NCI-H1436 treated with DMSO at 0.1 percent for 48 hours (cell line): ENCODE results near the gene POLR1C.
"Not testable (repeated sequence)": the region's sequence is repeated elsewhere in the genome, so short reads cannot be mapped to it uniquely, and the experiment has no call there.

Experiments used
- DNase-seq: peaks from one replicate; lab custom pipeline; 2025; lab: John Stamatoyannopoulos, UW

Gene POLR1C, protein sequence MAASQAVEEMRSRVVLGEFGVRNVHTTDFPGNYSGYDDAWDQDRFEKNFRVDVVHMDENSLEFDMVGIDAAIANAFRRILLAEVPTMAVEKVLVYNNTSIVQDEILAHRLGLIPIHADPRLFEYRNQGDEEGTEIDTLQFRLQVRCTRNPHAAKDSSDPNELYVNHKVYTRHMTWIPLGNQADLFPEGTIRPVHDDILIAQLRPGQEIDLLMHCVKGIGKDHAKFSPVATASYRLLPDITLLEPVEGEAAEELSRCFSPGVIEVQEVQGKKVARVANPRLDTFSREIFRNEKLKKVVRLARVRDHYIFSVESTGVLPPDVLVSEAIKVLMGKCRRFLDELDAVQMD

DNA sequence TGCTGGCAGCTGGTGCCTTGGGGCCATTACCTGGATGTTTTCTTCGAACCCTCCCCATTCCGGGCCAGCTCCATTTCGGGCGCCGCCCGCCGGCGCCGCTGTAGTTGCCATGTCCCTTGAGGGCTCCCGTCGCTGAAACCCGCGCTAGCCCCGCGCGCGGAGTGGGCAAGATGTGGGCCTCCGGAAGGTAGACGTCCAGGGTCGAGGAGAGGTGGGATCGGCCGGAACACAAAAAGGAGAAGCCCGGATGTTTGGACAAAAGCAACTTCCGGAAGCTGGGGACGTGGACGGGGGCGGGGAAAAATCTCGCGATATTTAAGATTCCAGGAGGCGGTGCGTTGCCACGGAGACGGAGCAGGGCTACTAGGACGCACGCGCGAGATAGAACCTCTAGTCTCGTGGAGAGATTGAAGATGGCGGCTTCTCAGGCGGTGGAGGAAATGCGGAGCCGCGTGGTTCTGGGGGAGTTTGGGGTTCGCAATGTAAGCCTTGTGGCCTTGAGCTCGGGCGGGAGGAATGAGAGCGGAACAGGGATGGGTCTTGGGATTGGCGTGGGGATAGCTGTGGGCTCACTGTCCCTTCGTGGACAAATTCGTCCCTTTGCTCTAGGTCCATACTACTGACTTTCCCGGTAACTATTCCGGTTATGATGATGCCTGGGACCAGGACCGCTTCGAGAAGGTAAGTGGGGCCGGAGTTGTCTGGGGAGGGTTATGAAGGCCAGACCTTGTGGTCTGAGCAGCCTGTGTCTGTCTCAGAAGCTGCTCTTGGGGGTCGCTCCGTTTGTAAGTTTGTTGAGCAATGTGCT is at the start of gene POLR1C, which contains the start of gene YIPF3:
Gene POLR1C (plus strand): TSS at position 393 of the 808 bp plus-strand sequence. CDS start 21 bp downstream, at position 414.
Gene YIPF3 (minus strand): TSS at position 230 of the 808 bp plus-strand sequence. CDS start 119 bp downstream, at position 111.
- peak; percentile 85 for DNase-seq

DNA sequence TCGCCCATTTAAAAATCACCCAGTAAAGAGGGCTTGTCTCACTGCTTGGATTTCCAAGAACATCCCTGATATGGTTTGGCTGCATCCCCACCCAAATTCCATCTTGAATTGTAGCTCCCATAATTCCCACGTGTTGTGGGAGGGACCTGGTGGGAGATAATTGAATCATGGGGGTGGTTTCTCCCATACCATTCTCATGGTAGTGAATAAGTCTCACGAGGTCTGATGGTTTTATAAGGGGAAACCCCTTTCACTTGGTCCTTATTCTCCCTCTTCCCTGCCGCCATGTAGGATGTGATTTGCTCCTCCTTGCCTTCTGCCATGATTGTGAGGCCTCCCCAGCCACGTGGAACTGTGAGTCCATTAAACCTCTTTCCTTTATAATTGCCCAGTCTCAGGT is 49.6 kb upstream of the POLR1C start:
- DNase-seq, result not testable (repeated sequence)

DNA sequence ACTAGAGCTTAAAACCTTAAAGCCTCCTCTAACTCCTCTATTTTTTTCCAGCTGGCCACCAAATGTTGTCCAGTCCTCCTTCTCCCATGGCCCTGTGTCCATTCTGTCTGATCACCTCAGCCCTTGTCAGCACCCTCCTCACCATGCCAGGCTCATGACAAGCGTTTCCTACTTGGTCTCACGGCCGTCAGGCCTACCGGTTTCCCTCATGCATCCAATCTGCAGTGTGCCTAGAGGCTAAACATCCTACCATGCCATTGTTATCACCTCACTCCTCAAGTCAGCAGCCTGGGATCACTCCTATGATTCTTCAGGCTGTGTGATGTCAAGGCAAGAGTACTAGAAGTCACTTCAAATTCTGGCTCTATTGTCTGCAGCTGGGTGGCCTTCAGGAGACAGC is 49.1 kb upstream of the POLR1C start:
- DNase-seq, result no peak

DNA sequence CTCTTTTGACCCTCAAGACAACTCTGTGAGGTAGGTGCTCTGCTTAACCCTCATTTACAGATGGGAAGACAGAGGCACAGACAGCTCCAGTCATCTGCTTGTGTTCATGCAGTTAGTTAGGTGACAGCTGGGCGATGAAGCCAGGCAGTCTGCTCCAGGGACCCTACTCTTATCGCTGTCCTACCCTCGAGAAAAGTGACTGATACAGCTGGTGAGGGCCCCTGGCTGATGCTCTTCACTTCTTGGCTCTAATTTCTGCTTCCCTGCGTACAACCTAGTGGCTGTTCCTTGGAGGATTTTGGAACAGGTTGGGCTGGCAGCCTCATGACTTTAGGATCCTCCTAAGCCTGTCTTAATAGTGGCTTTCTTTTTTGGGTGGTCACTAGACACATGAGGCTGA is 48.6 kb upstream of the POLR1C start:
- DNase-seq, result no peak

DNA sequence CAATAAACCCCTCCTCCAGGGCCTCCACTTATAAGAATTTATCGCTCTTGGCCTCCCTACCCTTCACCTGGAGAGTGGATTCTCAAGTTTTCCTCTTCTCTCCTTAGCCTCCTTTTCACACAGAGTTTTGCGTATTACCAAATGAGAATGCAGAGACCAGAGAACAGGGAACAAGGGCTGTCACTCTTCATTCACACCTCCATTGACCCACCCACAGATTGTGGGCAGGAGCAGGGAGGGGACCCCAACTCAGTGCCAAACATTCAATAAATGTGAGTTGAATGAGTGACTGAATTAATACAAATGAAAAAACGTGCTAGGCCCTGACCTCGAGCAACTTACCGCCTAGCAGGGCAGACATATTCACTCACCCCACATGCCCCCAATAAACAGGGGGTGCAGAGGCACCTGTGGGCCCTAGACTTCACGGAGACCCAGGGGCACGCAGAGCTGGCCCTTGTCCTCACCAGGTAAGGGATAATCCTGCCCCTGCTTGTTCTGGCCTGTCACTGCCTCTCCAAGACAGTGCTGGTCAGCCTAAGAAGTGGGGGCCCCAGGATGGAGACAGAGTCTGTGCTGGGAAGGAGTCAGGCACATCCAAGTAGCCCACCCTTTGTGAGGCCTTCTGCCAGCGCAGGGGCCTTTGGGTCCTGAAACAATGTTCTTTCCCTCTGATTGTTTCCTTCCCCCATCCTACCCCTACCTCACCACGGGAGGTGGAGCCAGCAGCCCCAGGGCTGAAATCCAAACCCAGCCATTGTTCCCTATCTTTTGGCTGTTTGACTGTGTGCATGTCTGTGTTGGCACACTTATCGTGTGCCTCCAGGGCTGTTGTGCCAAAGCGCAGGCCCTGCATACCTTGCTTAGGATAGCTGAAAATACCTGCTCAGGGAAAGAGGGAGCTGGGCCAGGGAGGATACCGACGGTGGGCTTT is 47.9 kb upstream of the POLR1C start:
- no peak for DNase-seq

DNA sequence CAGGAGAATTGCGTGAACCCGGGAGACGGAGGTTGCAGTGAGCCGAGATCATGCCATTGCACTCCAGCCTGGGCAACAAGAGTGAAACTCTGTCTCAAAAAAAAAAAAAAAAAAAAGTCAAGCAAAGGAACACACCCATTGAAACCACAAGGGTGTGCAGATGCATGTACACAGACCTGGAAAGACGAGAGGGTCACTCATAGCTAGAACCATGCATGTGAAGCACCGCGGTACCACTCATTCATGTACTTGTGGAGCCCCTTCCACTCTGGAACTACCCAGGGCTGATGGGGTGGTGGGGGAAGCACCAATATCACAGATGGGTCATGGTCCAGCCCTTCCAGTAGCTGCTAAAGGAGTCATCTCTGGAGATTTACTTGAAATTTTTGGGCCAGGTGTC is 46.9 kb upstream of the POLR1C start:
- no peak for DNase-seq

DNA sequence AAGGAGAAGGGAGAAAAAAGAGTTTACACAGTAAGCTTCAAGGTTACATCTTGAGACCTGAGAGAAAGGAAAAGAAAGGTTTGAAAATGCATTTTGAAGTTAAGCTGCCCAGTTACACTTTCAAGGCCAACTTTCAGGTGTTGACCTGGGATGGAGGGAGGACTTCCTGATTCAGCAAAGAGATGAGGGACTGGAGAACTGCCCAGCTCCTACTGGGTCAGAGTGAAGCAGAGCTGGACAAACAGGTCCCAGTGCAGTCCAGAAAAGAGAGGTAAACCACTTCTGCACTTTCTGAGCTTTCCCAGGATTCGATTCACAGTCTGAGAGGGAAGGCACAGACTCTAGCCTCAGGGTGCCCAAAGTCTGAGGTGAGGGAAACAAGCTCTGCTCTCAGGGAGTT is 45.5 kb upstream of the POLR1C start:
- no peak for DNase-seq

DNA sequence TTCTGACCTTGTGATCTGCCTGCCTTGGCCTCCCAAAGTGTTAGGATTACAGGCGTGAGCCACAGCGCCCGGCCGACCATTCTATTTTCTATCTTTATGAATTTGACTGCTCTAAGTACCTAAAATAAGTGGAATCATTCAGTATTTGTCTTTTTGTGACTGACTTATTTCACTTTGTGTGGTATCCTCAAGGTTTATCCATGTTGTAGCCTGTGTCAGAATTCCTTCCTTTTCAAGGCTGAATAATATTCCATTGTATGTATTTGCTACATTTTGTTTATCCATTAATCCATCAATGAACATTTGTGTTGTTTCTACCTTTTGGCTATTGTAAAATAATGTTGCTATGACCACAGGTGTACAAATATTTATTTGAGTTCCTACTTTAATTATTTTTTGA is 44.4 kb upstream of the POLR1C start:
- DNase-seq, result no peak

DNA sequence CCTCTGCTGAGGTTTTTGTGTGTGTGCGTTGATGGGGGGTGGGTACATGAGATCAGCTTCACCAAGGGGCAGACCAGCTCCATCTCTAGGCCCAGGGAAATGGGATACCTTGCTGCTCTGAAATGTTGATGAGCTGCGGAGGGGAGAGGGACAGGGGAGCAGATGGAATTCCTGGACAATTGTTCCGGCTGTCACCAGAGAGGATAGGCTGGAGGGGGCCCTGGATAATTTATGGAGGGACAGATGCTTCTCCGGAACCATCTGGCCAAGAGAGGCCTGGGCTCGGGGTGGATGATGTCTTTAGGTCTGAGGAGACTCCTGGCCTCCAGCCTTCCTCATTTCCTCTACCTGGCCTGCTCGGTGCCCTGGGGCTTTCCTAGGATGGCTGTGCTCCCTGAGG is 41.4 kb upstream of the POLR1C start:
- DNase-seq, result no peak

DNA sequence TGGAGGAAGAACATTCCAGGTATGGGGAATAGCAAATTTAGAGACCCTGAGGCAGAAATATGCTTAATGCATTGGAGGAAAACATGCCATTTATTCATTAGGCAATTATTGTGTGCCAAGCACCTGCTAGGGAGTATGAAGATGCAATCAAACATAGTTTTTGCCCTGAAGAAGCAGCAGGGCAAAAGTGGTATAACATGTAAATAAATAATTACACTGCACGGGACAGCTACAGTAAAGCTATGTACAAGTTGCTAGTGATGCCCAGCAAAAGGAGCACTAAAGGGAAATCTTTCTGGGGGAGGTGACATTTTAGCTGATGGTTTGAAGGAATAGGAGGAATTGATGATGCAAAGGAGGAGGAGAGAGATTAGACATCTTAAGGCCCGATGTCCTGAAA is 40.1 kb upstream of the POLR1C start:
- DNase-seq, result no peak

DNA sequence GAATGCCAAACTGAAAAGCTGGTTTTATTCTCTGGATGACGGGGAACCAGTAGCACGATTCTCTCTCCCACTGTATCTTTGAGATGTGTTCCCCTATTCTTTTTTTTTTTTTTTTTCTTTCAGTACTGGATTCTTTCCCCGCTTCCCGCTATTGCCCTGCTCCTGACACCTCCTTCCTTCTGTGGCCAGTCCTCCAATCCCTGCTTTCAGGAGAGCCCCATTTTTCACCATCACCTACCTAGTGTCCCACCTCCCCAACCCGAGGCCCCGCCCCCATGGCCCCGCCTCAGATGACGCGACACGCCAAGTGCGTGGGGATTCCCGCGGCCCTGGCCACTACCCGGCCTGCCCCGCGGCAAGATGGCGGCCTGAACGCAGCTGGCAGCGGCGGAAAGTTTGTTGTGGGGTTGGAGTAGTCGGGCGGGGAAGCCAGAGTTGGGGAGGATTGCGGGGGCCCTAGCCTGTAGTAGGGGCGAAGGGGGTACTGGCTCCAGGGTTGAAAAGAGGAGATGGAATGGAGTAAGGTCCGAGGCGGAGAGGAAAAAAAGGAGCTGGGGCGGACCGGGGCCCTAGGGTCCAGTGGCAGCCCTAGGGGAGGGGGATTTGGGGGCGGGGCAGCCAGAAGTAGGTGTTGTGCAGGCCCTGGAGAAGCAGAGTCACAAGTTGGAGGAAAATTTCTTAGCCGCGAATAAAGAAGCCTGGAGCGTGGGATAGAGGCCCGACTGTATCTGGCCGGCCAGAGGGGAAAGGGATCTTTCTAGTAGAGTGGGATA is 39.5 kb upstream of the POLR1C start, which contains the start of gene TJAP1:
Gene TJAP1 (plus strand): TSS at position 336 of the 773 bp plus-strand sequence. CDS start 21,432 bp downstream, outside the sequence.
- DNase-seq, result peak; percentile 53

DNA sequence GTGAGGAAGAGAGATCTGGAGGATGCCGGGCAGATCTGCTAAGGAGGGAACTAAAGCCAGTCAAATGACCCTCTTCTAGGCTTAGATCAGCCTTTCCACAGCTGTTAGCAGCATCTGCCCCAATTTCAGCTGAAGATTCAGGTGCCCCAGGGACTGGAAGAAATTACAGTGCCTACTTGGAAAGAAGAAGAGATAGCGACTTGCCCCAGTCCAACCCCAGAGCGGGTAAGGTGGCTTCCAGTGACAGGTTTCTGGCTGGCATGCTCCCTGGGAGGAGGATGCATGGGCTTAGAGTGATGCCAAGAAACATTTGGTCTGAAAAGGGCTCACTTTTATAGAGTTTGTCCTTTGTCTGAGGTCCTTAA is 38.9 kb upstream of the POLR1C start:
- DNase-seq, result no peak

DNA sequence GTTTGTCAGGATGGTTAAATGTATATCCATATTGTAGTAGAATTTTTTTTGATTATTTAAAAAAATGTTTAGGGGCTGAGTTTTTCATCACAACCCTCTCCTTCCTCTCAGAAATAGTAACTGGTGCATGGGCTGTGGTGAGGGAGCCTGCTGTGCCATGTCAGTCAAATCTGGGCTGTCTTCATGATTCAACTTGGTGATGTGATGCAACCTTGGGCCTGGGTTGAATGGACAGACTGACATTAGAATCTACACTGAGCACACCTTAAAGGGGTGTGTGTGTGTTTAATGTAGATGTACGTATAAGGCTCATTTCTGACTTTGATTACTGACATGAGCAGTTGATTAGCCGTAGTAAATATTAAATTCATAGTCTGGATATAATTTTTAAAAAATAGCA is 35.8 kb upstream of the POLR1C start:
- no peak for DNase-seq

DNA sequence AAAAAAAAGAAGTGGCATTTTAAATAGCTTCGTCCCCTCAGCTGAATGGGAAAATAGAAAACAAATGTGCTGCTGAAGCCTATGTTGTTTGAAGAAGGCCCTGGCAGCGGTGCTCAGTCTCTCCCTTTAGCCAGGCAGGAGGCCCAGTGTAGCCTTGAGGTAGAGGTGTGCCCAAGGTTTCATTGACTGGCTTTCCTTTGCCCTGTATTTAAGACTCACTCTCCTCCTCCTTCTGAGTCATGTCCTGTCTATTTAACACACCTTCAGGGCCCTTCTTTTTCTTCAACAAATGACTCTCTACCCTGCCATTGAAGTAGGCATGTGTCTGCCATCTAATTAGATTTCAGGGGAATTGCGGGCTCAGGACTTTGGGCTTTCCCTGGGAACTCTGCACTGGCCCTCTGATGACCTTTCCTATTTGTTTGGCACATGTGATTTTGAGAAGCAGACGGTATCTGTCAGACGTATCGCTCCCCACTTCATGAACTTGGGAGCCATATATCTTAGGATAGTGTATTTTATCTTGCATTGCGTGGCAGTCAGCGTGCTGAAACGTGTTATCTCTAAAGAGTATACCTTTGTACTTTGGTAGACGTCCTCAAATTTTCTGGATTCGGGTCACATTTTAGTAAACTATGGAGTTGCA is 35.2 kb upstream of the POLR1C start:
- no peak for DNase-seq

DNA sequence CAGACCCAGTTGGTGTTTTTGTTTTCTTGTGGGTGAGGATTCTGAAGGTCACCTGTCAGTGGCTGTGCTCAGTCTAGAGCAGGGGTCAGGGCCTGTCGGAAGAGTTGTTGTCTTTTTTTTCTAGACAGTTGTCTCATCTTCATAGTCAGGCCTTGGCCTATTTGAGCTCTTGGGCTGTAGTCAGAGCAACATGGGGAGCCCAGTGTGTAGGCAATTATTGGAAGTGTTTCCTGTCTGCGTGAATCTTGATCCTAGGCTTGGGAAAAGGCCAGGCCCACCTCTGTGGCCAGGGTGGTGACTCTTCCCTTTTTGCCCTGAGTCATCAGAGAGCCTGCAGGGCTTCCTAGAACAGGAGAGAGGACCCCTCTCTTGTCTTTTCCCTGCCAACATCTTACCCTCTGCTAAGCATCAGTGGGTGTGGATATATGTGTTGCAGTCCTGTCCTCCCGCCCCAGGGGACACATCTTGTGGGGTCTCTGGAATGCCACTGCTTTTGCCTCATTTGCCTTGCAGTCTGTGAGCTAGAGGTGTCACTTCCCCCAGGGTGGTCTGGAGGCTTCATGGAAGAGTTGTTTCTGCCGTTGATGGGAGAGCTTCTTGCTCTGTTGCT is 28.1 kb upstream of the POLR1C start:
- no peak for DNase-seq

DNA sequence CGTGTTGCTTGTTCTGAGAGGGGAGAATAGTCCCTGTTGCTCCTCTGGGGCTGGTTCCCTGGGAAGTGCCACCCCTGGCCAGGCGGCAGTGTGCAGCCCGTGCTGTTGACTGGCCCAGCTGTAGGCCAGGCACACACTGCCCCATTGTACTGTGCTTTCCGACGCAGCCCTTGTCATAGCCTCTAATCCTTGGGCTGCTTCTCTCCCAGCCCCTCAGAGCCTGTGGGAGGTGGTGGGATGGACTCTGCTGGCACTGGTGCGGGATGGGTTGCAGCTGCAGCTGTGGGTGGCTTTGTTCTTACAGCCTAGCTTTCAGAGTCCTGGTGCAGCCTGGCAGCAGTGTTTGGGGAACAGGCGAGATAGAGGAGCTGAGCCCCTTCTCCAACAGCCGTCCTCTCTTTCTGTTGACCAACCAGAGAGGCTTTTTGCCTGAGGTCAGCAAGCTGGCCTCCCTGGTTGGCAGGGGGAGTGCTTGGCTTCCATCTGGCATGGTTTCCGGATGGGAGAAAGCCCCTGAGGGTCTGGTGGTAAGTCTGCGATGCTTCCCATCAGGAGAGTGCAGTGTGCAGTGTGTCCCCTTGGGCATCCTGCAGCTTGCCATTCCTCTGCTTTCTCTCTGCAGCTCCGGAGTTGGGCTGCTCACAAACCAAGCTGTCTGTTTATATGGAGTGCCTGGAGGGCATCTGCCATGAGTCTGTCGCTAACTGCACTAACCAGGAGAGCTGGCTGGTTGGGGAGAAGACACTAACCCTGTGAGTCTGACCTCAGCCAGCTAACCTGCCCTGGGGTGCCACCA is 27.4 kb upstream of the POLR1C start:
- no peak for DNase-seq

DNA sequence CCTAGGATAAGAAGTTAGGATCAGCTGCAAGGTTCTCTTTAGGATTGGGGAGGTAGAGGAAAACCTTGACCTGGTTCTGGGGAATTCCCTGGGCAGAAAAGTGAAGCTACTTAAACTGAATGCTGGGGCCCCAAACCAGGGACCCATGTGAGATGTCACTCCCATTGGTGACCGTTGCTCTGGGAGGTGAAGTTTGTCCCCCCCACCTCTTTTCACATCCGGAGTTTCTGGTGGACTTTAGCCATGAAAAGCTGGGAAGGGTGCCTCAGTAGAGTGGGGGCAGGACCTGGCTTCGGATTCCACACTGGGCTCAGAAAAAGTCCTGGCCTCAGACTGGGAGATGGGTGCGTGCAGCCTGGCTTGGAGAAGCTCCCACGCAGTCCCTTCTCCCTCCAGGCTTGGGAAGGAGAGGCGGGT is 26.4 kb upstream of the POLR1C start:
- DNase-seq, result no peak

DNA sequence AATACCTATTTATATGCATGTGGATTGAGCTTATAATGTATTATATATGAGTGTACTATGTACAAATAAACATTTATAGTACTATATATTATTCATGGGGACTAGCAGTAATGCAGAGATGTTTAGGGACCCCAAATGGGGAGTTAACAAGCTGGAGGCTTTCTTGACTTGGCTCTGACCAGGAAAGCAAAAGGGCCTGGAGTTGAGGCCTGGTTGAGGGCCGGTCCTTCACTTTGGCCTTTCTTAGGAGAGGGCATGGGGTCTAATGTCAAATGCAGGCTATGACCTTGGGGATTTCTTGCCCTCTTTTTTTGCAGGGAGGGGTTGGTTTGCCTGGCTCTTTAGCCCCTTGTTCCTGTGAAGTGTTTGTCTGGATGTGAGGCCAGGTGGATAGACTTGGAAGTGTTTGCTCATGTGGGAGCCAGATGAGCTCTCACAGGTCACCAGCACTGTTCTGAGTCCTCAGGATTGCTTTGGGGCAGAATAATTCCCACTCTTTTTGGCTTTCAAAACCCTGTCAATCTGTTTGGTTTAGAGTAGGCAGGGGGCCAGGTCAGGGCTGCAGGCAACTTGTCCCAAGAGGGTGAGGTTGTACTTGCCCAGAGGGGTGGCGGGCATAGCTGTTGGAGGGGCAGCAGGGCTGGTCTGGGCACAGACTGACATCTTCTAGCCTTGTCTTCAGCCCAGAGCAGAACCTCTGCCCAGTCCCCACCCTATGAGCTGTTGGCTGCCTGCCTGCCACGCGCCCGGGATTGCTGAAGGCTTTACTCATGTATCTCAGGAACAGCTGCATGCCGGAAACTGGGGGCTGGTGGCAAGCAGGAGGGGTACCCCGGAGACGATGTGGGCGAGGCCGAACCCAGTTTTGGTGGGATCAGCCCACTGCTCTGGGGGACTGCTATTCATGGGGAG is 24.9 kb upstream of the POLR1C start:
- DNase-seq, result no peak
